ENCODE measurements around the gene TDG.
"Not testable (repeated sequence)": the region's sequence is repeated elsewhere in the genome, so short reads cannot be mapped to it uniquely, and the experiment has no call there.

Gene TDG

DNA sequence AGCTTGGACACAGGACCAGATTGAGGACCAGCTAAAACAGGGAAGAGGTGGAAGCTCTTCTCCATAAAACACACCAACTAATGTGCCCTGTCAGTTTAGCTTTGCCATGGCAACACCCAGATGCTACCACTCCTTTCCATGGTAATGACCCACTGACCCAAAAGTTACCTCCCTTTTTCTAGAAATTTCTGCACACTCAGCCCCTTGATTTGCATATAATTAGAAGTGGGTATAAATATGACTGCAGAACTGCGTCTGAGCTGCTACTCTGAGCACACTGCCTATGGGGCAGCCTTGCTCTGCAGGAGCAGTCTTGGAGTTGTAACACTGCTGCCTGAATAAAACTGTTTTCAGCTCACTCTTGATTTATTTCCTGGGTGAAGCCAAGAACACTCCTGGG is 3.2 kb upstream of the TDG start:
- DNase-seq = no peak

DNA sequence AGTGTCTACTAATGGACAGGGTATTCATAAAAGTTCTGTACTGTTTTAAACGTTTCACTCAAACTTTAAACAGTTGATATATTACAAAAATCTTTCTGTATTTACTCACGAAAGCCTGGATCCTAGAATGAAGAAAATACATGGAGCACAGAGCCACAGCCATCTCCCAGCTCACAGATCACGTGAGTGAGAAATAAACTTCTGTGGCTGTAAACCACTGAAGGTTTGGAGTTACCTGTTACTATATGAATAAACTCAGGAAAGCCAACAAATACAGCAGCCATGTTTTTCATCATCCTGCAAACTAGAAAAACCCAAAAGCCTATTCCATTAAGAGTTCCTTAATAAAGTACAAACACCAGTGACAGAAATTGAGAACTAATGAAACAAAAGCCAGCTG is 867 bp upstream of the TDG start:
- DNase-seq = no peak

DNA sequence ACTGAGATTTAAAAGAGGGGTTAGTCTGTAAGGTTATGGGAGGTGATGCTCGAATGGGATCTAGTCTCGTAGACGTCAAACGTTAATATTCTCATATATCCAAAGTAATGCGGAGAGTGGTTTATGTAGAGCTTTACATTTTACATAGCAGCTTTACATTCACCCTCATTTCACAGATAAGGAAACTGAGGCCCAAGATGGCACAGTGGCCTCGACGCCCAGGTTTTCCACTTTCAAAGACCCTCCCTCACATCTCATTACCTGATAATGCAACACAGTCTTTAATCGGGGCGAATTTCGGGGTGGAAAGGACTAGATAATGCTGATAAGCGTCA is 450 bp upstream of the TDG start:
- DNase-seq = no peak

DNA sequence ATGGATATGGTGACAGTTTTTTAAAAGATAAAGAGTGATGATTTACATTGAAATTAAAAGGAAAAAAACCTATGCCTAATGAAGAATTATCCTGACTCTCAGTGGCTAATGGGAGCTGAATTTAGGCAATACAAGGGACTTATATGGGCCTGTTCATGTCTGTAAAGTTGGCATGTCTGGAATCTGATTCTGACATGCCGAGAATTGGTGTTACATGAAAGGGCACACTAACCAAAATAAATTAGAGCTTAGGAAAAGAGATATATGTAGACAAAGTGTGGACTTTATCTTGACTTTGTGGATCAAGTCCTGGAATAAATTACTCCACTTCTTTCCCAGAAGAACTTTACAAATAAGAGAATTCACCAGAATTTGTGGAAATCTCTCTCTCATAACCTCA is 1.1 kb downstream of the TDG start:
- no peak for DNase-seq

DNA sequence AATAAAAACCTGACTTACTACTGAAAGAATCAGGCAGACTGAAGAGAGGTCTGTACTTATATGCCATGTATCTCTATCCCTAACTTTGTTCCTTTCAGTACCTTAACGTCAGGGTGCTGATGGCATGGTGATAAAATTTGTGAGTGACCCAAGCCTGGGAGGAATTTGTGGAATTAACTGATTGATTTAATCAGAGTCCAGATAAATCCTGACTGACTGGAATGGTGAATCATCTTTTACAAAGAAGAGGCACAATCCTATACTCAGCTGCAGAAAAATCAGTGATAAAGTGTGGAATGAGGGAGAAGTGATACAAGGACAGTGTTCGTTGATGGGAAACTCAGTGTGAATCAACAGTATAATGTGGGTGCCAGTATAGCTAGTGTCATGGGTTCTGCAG is 3.7 kb downstream of the TDG start:
- DNase-seq = no peak

DNA sequence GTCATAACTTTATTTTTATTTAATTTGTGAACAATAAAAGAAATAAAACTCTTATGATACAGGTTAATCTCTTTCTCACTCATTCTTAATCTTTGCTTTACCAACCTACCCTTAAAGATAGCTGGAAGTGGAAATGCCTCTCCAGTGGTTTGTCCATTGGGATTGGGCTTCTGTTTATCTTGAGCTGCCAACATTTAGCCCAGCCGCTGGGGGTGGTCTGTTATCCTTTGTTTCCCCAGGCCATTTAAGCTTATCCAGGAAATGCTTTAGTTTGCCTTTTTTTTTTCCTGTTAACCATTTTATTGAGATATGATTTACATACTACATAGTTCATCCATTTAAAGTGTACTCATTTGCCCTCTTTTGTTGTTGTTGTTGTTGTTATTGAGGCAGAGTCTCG is 8.2 kb downstream of the TDG start:
- no peak for DNase-seq

DNA sequence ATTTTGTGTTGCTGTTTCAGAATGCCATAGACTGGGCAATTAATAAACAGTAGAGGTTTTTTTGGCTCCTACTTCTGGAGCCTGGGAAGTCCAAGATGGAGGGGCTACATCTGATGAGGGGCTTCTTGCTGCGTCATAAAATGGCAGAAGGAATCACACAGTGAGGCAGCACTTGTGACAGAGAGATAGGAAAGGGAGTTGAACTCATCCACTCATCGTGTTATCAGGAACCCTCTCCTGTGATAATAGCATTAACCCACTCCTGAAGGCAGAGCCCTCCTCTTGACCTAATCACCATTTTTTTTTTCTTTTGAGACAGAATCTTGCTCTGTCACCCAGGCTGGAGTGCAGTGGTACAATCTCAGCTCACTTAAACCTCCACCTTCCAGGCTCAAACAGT is 9.7 kb downstream of the TDG start:
- no peak for DNase-seq

DNA sequence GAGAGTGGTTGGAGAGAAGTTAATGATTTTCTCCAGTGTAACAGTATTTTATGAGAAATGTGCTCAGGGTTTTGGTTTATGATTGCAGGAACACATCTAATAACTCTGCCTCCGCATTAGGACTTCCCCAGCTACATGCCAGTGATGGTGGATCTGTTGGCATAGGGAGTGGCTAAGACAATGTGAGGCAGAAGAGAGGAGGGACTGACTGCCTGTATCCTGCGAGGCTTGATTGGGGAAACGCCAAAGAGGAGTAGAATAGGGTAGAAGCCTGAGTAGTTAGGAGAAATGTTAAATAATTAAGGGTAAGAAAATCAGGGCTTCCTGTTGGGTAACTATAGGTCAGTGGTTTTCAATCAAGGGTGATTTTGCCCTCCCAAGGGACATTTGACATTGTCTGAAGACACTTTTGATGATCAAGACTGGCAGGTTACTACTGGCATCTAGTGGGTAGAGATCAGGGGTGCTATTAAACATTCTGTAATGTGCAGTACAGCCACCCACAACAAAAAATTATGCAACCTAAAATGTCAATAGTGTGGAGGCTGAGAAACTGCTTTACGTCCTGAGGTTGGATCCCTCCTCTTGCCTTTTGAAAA is 12.8 kb downstream of the TDG start:
- no peak for DNase-seq

DNA sequence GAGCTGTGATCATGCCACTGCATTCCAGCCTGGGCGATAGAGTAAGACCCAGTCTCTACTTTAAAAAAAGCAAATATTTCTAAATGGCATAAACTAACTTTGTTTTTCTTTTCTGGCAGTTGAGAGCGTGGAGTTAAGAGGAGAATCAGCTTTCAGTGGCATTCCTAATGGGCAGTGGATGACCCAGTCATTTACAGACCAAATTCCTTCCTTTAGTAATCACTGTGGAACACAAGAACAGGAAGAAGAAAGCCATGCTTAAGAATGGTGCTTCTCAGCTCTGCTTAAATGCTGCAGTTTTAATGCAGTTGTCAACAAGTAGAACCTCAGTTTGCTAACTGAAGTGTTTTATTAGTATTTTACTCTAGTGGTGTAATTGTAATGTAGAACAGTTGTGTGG is 21.2 kb downstream of the TDG start:
- no peak for DNase-seq

DNA sequence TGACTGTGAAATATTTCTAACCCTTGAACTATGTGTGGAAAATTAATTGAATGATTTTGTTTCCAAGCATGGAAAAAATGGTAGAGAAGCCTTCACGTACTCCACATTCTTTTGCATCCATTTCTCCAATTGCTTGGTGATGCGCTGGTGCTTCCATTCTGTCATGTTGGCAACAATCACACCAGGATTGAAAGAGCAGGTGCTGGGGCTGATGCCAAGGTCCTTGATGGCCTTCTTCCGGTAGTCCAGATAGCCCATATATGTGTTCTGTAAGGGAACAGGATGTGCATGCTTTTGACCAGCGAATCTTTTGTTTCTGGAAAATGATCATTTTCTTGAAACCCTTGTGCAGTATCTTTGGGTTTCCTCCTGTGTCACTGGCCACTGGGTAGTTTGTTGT is 28.6 kb downstream of the TDG start:
- no peak for DNase-seq

DNA sequence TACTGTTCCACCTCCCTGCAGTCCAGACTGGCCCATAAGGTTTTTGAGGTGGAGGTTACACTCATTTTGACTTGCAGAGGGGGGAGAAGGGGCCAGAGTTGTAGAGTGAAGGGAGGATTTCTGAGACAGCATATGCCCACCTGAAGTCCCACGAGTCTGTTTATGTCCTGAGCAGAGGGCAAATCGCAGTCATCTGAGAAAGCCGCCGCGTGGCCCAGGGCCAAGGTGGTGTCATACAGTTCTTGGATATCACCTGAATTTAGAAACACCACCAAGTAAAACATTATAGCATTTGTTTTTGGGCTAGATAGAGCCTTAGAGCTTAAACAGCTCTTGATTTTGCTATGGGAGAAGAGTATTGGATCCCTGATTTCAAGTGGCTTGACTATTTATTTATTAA is 30.9 kb downstream of the TDG start:
- no peak for DNase-seq

DNA sequence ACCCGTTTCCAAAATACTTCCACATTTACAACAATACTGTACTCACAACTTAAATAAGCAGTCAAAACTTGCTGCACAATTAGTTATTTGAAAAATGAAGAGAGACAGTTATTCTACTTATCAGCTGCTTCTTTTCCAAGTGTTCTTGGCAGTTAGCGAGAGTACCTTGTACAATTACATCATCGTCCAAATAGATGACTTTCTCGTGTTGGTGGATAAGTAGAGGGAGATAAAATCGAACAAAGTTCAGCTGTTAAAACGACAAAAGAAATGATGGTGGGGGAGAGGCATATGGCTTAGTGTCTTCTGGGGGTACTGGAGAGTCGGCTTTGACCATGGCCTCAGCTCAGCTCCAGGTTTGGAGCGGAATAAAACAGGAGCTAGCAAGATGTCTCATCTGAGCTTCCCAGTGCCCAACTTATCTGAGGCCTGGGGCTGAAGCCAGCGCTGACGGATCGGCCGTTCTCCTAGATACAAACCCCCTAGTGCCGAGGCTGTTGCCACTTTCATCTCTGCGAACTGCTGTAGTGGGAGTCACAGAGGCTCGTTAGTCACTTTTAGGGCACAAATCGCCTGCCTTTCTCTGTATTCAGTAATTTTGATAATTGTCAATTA is 31.7 kb downstream of the TDG start:
- DNase-seq = no peak

DNA sequence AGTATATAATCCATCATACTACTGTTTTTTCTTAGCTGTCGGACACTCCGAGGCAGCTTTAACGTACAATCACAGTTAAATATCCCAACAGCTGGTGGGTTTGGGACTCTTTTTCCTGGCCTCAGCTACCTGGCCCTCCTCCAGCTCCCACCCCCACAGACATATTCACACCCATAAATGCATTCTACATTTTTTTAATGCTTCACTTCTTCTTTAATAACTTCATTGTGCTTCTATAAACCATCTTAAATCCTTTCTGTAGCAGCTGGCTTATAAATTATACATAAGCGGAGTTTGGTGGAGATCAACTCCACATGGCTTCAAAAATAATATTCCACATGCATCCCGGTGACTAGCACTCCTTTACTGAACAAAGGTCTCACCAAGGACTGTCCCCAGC is 33.3 kb downstream of the TDG start:
- DNase-seq = no peak

DNA sequence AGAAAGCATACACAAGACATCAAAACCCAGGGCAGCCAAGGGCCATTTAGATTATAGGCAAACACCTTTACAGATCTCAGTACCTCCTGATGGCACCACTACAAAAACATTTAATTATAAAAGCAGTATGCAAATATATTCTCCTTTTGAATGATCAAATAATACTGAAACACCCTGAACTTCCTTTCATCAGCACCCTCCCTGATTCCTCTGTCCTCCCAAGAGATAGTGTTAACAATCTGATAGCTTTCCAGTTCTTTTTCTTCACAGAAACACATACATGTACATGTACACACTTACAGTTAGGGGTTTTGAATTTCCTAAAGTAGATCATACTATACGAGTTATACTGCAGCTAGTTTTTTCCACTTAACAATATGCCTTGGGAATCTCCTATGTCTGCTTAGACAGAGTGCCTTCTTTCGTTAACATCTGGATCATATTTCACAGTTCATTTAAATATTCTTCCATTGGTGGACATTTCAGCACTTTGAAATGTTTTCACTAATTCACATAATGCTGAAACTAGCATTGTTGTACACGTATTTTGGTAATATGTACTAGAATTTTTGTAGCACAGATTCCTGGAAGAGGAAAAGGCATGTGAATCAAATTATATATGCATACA is 35.2 kb downstream of the TDG start:
- no peak for DNase-seq

DNA sequence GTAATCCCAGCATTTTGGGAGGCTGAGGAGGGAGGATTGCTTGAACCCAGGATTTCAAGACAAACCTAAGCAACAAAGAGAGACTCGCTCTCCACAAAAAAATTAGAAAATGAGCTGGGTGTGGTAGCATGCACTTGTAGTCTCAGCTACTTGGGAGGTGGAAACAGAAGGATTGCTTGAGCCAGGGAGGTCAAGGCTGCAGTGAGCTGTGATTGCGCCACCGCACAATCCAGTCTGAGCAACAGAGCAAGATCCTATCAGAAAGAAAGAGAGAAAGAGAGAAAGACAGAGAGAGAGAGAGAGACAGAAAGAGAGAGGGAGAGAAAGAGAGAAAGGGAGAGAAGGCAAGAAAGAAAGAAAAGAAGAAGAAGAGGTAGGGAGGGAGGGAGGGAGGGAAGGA is 37.0 kb downstream of the TDG start:
- DNase-seq = no peak

DNA sequence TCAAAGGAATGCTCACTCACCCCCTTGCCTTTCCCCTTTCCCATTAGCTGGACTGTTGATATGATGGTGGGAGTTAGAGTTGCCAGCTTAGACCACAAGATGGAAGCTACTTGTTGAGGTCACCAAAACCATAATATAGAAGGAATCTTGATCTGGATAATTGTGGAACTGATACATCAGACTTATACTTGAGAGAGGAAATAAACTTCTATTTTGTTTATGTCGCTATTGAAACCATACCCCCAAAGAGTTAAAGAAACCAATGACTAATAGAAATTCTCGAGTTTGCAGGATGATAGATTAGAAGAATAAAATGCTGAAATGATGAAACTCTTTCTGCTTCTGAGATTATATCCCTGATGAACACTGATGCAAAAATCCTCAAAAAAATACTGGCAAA is 37.9 kb downstream of the TDG start:
- DNase-seq = no peak

DNA sequence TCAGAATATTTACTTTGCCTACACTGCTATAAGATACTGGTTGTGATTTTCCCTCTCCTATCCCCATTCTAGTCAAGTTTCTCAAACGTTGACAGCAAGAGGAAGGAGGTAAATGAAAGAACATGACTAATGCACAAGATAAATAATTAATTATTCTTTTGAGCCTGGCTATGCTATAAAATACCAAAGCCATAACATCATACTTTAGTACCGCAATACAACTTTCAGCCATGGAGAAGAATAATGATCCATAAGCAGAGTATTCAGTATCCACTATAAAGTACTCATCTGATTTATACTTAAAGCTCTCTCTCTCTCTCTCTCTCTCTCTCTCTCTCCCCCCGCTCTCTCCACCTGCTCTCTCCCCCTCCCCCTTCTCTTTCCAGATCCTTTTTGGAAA is 41.3 kb downstream of the TDG start:
- no peak for DNase-seq

DNA sequence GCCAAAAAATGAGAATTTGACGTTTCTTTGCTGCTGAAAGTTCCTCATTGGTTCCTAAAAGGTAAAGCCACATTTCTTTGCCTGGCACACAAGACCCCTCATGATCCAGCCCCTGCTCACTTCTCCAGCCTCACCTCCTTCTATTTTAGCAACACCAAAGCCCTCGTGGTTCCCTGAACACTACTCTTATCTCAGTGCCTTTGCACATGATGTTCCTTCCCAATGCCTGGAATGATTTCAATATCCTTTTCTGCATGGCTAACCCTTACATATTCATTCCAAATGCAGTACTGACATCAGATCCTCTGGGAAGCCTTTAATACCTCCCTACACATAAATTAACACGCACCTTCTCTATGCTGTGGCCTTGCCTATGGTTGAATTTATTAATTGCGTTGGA is 44.4 kb downstream of the TDG start:
- DNase-seq = no peak

DNA sequence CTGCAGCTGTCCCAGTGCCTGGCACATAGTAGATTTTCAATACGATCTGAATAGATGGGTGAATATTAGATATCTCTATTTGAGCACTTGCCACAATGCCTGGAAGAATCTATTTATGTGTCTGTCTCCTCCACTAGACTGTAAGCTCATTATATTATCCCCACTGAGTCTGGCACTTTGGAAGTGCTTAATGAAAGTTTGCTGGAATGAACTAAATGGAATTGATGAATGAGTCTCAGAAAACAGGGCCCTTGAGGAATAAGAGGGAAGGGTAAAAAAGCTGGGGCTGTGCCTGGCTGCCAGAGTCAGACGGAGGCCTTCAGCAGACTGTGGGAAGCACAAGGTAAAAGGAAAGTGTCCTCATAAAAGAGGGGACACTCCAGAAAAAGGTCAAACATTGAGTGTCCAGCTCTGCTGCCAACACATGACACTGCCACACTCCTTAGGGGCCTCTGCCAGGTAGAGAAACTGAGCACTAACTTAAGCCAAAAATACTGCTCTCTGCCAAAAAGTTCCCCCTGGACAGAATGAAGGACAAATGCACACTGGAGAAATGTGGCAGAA is 45.0 kb downstream of the TDG start:
- no peak for DNase-seq

DNA sequence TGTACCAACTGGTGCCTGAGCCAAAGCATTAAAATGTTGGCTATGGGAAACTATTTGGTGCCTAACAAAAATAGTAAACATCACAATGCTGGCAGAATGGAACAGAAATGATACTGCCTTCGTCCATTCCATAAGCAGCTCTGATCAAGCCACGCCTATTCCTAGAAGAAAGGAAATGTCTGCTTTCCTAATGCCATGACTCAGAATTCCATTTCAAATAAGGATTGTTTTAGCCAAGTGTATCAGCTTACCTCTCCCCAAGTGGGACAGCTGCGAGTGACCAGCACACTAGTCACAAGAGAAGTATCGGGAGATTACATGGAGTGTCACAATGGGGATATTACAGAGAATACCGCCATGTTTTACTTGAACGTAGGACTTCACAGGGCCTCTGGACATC is 45.6 kb downstream of the TDG start:
- no peak for DNase-seq

DNA sequence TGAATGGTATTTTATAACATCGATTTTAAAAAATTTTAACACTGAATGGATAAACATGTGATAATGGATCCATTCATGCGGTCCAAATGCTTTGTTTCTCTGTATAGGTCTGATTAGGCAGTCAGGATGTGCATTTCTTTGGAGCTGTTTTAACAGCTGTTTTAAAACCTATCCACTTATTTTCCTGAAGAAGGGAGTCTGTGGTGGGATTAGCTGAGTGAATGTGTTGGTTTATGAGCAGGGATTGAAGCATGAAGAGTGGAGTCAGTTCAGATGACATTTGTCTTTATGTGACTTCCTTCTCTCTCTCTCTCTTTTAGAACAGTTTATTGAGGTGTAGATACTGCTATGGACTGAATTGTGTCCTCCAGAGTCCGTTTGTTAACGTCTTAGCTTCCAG is 46.7 kb downstream of the TDG start:
- DNase-seq = no peak

DNA sequence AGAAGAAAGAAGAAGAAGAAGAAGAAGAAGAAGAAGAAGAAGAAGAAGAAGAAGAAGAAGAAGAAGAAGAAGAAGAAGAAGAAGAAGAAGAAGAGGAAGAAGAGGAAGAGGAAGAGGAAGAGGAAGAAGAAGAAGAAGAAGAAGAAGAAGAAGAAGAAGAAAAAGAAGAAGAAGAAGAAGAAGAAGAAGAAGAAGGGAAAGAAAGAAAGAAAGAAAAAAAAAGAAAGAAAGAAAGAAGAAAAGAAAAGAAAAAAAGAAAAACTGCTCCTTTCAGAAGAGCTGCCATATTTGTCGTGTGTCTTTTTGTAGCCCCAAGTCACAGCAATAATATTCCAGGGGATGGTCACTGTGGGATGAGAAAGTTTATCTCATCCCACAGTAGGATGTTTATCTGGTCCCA is 56.2 kb downstream of the TDG start:
- DNase-seq = not testable (repeated sequence)

DNA sequence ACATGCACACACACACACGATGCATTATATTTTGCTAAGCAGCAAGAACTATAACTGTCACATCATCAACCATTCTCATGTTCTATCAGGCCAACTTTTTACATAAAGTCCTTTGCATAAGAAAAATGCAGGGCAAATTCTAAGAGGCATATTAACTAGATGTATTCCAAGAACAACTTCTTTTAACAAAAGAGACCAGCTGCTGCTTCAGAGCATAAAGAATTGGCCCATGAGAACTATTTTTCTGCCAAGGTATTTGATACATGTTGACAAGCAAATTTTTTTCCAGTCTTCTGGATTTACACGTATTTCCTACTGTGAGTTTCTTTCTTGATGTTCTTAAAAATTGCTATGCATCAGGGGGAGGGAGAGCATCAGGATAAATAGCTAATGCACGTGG is 57.1 kb downstream of the TDG start:
- DNase-seq = no peak

DNA sequence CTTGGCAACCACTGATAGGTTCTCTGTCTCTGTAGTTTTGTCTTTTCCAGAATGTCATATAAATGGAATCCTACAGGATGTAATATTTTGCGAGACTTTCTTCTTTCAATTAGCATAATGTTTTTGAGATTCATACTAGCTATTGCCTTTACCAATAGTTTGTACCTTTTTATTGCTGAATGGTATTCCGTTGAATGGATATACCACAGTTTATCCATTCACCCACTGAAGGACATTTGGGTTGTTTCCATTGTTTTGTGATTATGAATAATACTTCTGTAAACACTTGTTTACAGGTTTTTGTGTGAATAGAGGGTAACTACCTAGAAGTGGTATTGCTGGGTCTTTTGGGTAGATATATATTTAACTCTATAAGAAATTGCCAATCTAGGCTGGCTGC is 58.0 kb downstream of the TDG start:
- DNase-seq = no peak

DNA sequence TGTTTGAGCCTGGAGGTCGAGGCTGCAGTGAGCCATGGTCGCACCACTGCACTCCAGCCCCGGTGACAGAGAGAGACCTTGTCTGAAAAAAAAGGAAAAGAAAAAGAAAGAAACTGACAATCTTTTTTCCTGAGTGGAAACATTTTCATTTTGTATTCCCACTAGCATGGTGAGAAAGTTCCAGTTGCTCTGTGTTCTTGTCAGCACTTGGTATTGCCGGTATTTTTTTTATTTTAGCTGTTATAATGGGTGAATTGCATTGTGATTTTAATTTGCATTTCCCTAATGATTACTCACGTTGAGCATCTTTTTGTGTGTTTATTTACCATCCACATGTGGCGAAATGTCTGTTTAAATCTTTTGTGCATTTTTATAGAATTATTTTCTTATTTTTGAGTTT is 58.7 kb downstream of the TDG start:
- no peak for DNase-seq
